HepG2 (cell line): ENCODE data around the gene RAB3B. TPM values are rescaled to one million over a fixed set of nuclear protein-coding genes. Genes with fewer than 3 reads are reported as not detected.

ENCODE experiments used
- ASH2L ChIP-seq: fragments of 300-600, 200-600 bp; sonication (generic); IDR thresholded peaks from 2 replicates; pipeline ENCODE4 v1.7.0; 2017; ENCODE audit warnings: low read depth, mild to moderate bottlenecking, moderate library complexity, mixed read lengths, low read length; ENCODE audit not compliant: insufficient read length
- BCL6 ChIP-seq: IDR thresholded peaks from 2 replicates; pipeline ENCODE4 v1.6.1; 2016; ENCODE audit warnings: missing genetic modification reagents, missing compliant biosample characterization
- CEBPZ ChIP-seq: IDR thresholded peaks from 2 replicates; pipeline ENCODE4 v1.6.1; 2012; ENCODE audit warnings: low read length, improper control_type of control experiment
- HDAC1 ChIP-seq: sonication (generic); formaldehyde crosslinking; IDR thresholded peaks from 2 replicates; pipeline ENCODE4 v1.5.1; 2020; ENCODE audit warnings: mild to moderate bottlenecking, missing genetic modification reagents
- IRF1 ChIP-seq: sonication (generic); formaldehyde crosslinking; IDR thresholded peaks from 2 replicates; pipeline ENCODE4 v1.4.0; 2020; ENCODE audit warnings: low read depth, mild to moderate bottlenecking, missing genetic modification reagents
- MXD1 ChIP-seq: sonication (generic); formaldehyde crosslinking; IDR thresholded peaks from 2 replicates; pipeline ENCODE4 v1.4.0; 2020; ENCODE audit warnings: mild to moderate bottlenecking, missing genetic modification reagents
- MXD4 ChIP-seq: IDR thresholded peaks from 2 replicates; pipeline ENCODE4 v1.6.1; 2016; ENCODE audit warnings: mild to moderate bottlenecking, missing biosample characterization, missing genetic modification reagents
- NKX3-1 ChIP-seq: sonication (generic); formaldehyde crosslinking; IDR thresholded peaks from 2 replicates; pipeline ENCODE4 v1.5.0; 2020; ENCODE audit warnings: missing genetic modification reagents
- NPAS2 ChIP-seq: sonication (generic); formaldehyde crosslinking; IDR thresholded peaks from 2 replicates; pipeline ENCODE4 v1.8.0; 2022; ENCODE audit warnings: mild to moderate bottlenecking, missing genetic modification reagents, borderline replicate concordance
- NR2F6 ChIP-seq, 2 experiments: IDR thresholded peaks; 2 replicates each; pipeline ENCODE4 v1.6.1; 2016; ENCODE audit warnings: antibody characterized with exemption in 1 of 2, mild to moderate bottlenecking in 1 of 2
- POGZ ChIP-seq: sonication (generic); formaldehyde crosslinking; IDR thresholded peaks from 2 replicates; pipeline ENCODE4 v1.4.0; 2020; ENCODE audit warnings: mild to moderate bottlenecking, missing genetic modification reagents
- RXRB ChIP-seq: IDR thresholded peaks from 2 replicates; pipeline ENCODE4 v1.6.1; 2016; ENCODE audit warnings: borderline replicate concordance, missing genetic modification reagents, missing compliant biosample characterization
- SOX5 ChIP-seq: IDR thresholded peaks from 2 replicates; pipeline ENCODE4 v1.6.1; 2016; ENCODE audit warnings: borderline replicate concordance
- SOX6 ChIP-seq, 2 experiments: fragments of 450-650 bp in 1 of 2; sonication (generic) in 1 of 2; formaldehyde crosslinking in 1 of 2; IDR thresholded peaks; 2 replicates each; pipeline versions ENCODE4 v1.4.0 to v1.6.1; 2017 to 2020; ENCODE audit warnings: antibody characterized with exemption in 1 of 2, mild to moderate bottlenecking in 1 of 2, missing genetic modification reagents in 1 of 2
- SRSF4 ChIP-seq: fragments of 200-400 bp; formaldehyde crosslinking; IDR thresholded peaks from one replicate; pipeline ENCODE4 v1.6.1; 2018; ENCODE audit warnings: mild to moderate bottlenecking, low read depth, low read length, moderate library complexity; ENCODE audit not compliant: poor library complexity, severe bottlenecking
- THRA ChIP-seq: sonication (generic); formaldehyde crosslinking; IDR thresholded peaks from 2 replicates; pipeline ENCODE4 v1.4.0; 2020; ENCODE audit warnings: missing genetic modification reagents, borderline replicate concordance
- ZFP90 ChIP-seq: sonication (generic); formaldehyde crosslinking; IDR thresholded peaks from 2 replicates; pipeline ENCODE4 v1.8.0; 2022; ENCODE audit warnings: missing genetic modification reagents, mild to moderate bottlenecking, inconsistent platforms, borderline replicate concordance
- ZNF264 ChIP-seq: sonication (generic); formaldehyde crosslinking; IDR thresholded peaks from 2 replicates; pipeline ENCODE4 v1.4.0; 2020; ENCODE audit warnings: missing genetic modification reagents
- ZNF343 ChIP-seq: sonication (generic); formaldehyde crosslinking; IDR thresholded peaks from 2 replicates; pipeline ENCODE4 v1.4.0; 2020; ENCODE audit warnings: mild to moderate bottlenecking, missing genetic modification reagents
- ZNF414 ChIP-seq: sonication (generic); formaldehyde crosslinking; IDR thresholded peaks from 2 replicates; pipeline ENCODE4 v1.5.0; 2020; ENCODE audit warnings: missing genetic modification reagents
- polyA plus RNA-seq, 8 experiments: library from polyadenylated mRNA; depleted of rRNA in 3 of 8; stranded (reverse) in 7 of 8; unstranded in 1 of 8; fragments of >200 nt; fragmentation: Illumina TruSeq in 4 of 8; extraction: Trizol in 4 of 8; gene quantifications; 2 replicates each; pipeline versions ENCODE4 v1.2.1 to v1.2.3, GENCODE V29; 2011 to 2016; ENCODE audit warnings: low read depth in 4 of 8, missing spikeins in 1 of 8, mixed read lengths in 1 of 8; ENCODE audit not compliant: insufficient read depth in 1 of 8
- total RNA-seq, 5 experiments: library from RNA; depleted of rRNA; stranded (reverse); fragments of >200 nt; fragmentation: Illumina TruSeq; extraction: Trizol; gene quantifications; 2 replicates each; pipeline ENCODE4 v1.2.3, GENCODE V29; 2016; ENCODE audit warnings: low read depth in 1 of 5

Gene RAB3B
- total and polyA plus RNA-seq, 2 of the 13 experiments (the other 11 are each of a cell fraction or from before 2014, with no cell fraction given), result 1.0 to 1.2 TPM

GRCh38 chr1:51968632-51969031 is 21.9 kb downstream of the RAB3B start (continued):
- peak; percentile 71 for TF ChIP-seq NR2F6 (IDR thresholded peaks at IDR 0.05)
- TF ChIP-seq NR2F6 (CRISPR knock-in tag; IDR thresholded peaks at IDR 0.05), result peak; percentile 78
- TF ChIP-seq SOX6 (IDR thresholded peaks at IDR 0.05), result no peak
- TF ChIP-seq SOX6 (CRISPR knock-in tag; IDR thresholded peaks at IDR 0.05), result peak; percentile 35; the same call in 1 of the 2 replicates
- TF ChIP-seq MXD1 (CRISPR knock-in tag), result no peak
- TF ChIP-seq THRA, result peak; percentile 66; the same call in 1 of the 2 replicates
- TF ChIP-seq SOX5, result peak; percentile 49; the same call in 1 of the 2 replicates
- no peak for TF ChIP-seq ZFP90 (CRISPR knock-in tag)
- no peak for TF ChIP-seq CEBPZ
- peak; percentile 86 for TF ChIP-seq RXRB (CRISPR knock-in tag)
- TF ChIP-seq BCL6 (CRISPR knock-in tag), result peak; percentile 85
- TF ChIP-seq NPAS2 (CRISPR knock-in tag), result no peak
- peak; percentile 31; the same call in 1 of the 2 replicates for TF ChIP-seq HDAC1 (CRISPR knock-in tag)
- no peak for TF ChIP-seq ZNF414 (CRISPR knock-in tag)
- TF ChIP-seq SRSF4, result no peak
- TF ChIP-seq ZNF343 (CRISPR knock-in tag), result no peak
- no peak for TF ChIP-seq POGZ (CRISPR knock-in tag)
- no peak for TF ChIP-seq IRF1 (CRISPR knock-in tag)
- no peak for TF ChIP-seq MXD4 (CRISPR knock-in tag)
- peak; percentile 49 for TF ChIP-seq ASH2L
- 0 out of 2 replicates have a peak, but pooled peaks have one; percentile 26 for TF ChIP-seq NKX3-1
- TF ChIP-seq ZNF264 (CRISPR knock-in tag), result 0 out of 2 replicates have a peak, but pooled peaks have one; percentile 40
